K562 (cell line): Measurements from ENCODE around the gene RBMS3. TPM values are rescaled to one million over a fixed set of nuclear protein-coding genes. Genes with fewer than 3 reads are reported as not detected.

Experiments used
- ATAC-seq: fragments of 200-7000 bp; cut with Tn5 transposase; 3 replicates; pipeline ENCODE4 v1.9.1; 2020; ENCODE audit warnings: moderate library complexity
- BruUV-seq: library from RNA; stranded (reverse); fragments of 400-500 nt; replicated peaks from 2 replicates; lab custom pipeline; 2021; lab: Mats Ljungman, UMichigan
- CTCF ChIA-PET: fragments of 300-600 bp; formaldehyde crosslinking; extraction: SDS; loops from one replicate; lab custom pipeline; 2021; ENCODE audit warnings: low intra/inter-chr PET ratio; lab: Yijun Ruan, JAX
- POLR2A ChIA-PET: fragments of 300-600, 350-650 bp; sonication (Branson Sonifier 250); formaldehyde crosslinking; extraction: SDS; loops from one replicate; lab custom pipeline; 2021; ENCODE audit warnings: antibody characterized with exemption, inconsistent platforms; lab: Yijun Ruan, JAX
- DNase-seq, 4 experiments: peaks; one replicate each; pipeline versions ENCODE4 v3.0.0 to v3.0.0-alpha.2; 2011 to 2018; ENCODE audit warnings: low spot score in 3 of 4, mixed read lengths in 3 of 4; ENCODE audit errors: extremely low read depth in 1 of 4
- FAIRE-seq: peaks from 2 replicates; lab custom pipeline; 2011; peaks lifted over from hg19 to GRCh38; lab: Jason Lieb, UNC
- H2AFZ ChIP-seq: 2 replicates; pipeline ENCODE4 v1.6.0; 2011; ENCODE audit warnings: low read depth, low read length, control low read depth, inconsistent platforms
- H3K27ac ChIP-seq: fragments of 200-600 bp; 3 replicates; pipeline ENCODE4 v1.8.0; 2011; ENCODE audit warnings: low read depth, mild to moderate bottlenecking, control low read depth, inconsistent platforms, low read length, moderate library complexity, mixed read lengths; ENCODE audit errors: extremely low read depth
- H3K27me3 ChIP-seq, 2 experiments: fragments of 300-600 bp in 1 of 2; 2 replicates in 1 of 2; 3 replicates in 1 of 2; pipeline versions ENCODE4 v1.6.0 to v1.8.0; 2011; ENCODE audit warnings: inconsistent platforms in 2 of 2, low read length in 2 of 2, mild to moderate bottlenecking in 1 of 2, mixed read lengths in 1 of 2, moderate library complexity in 1 of 2; ENCODE audit not compliant: control insufficient read depth in 2 of 2, insufficient read depth in 2 of 2
- H3K36me3 ChIP-seq: fragments of 300-600 bp; 3 replicates; pipeline ENCODE4 v1.8.0; 2011; ENCODE audit warnings: mild to moderate bottlenecking, low read length, inconsistent platforms; ENCODE audit not compliant: control insufficient read depth, insufficient read depth
- H3K4me1 ChIP-seq, 2 experiments: fragments of 200-600 bp in 1 of 2; replicated peaks in 1 of 2; 2 replicates in 1 of 2; 3 replicates in 1 of 2; pipeline versions ENCODE4 v1.5.1 to v1.8.0; 2011; ENCODE audit warnings: inconsistent platforms in 2 of 2, low read length in 2 of 2, mild to moderate bottlenecking in 1 of 2, mixed read lengths in 1 of 2, moderate library complexity in 1 of 2; ENCODE audit not compliant: control insufficient read depth in 2 of 2, insufficient read depth in 2 of 2
- H3K4me2 ChIP-seq: 2 replicates; pipeline ENCODE4 v1.6.1; 2011; ENCODE audit warnings: low read length, control low read depth, inconsistent platforms, mixed read lengths; ENCODE audit not compliant: insufficient read depth
- H3K4me3 ChIP-seq: fragments of 200-600 bp; sonication (generic), shearing (Covaris generic); 2 replicates; pipeline ENCODE4 v1.5.1; 2016; ENCODE audit warnings: control low read depth, inconsistent platforms
- H3K79me2 ChIP-seq: fragments of 200-600 bp; 3 replicates; pipeline ENCODE4 v1.8.0; 2011; ENCODE audit warnings: low read length, inconsistent platforms; ENCODE audit not compliant: control insufficient read depth, insufficient read depth
- H3K9ac ChIP-seq, 2 experiments: 2 replicates each; pipeline versions ENCODE4 v1.6.0 to v1.6.1; 2011; ENCODE audit warnings: low read depth in 2 of 2, low read length in 2 of 2, control low read depth in 1 of 2, inconsistent platforms in 1 of 2, mild to moderate bottlenecking in 1 of 2, mixed read lengths in 1 of 2; ENCODE audit not compliant: insufficient read depth in 1 of 2
- H3K9me1 ChIP-seq: one replicate; pipeline ENCODE4 v1.6.0; 2011; ENCODE audit warnings: inconsistent platforms, mild to moderate bottlenecking, low read length, moderate library complexity; ENCODE audit not compliant: control insufficient read depth, insufficient read depth
- H3K9me3 ChIP-seq: replicated peaks from 2 replicates; pipeline ENCODE4 v1.5.1; 2011; ENCODE audit warnings: low read depth, low read length, inconsistent platforms; ENCODE audit not compliant: control insufficient read depth, insufficient read depth
- H4K20me1 ChIP-seq: replicated peaks from 2 replicates; pipeline ENCODE4 v1.6.1; 2011; ENCODE audit warnings: low read length, inconsistent platforms, mixed read lengths; ENCODE audit not compliant: control insufficient read depth, insufficient read depth
- FOXA1 ChIP-seq: fragments of 450-650 bp; IDR thresholded peaks from 2 replicates; pipeline ENCODE4 v1.6.1; 2016; ENCODE audit warnings: mild to moderate bottlenecking, borderline replicate concordance
- HNRNPLL ChIP-seq: fragments of 200-400 bp; formaldehyde crosslinking; IDR thresholded peaks from 2 replicates; pipeline ENCODE4 v1.6.1; 2017; ENCODE audit warnings: low read length, low read depth, mild to moderate bottlenecking; ENCODE audit not compliant: poor library complexity, severe bottlenecking
- MAFG ChIP-seq: fragments of 450-650 bp; conservative IDR thresholded peaks from 2 replicates; pipeline ENCODE4 v1.6.1; 2016; ENCODE audit warnings: missing genetic modification characterization, missing compliant biosample characterization
- PHF21A ChIP-seq: fragments of 450-650 bp; IDR thresholded peaks from 2 replicates; pipeline ENCODE4 v1.6.1; 2017; ENCODE audit warnings: low read depth, borderline replicate concordance
- PHF8 ChIP-seq: fragments of 200-600 bp; sonication (generic); IDR thresholded peaks from 2 replicates; pipeline ENCODE4 v1.6.1; 2012; ENCODE audit warnings: mixed run types, mild to moderate bottlenecking, inconsistent platforms, low read length, moderate library complexity, borderline replicate concordance
- THRAP3 ChIP-seq: fragments of 450-650 bp; IDR thresholded peaks from 2 replicates; pipeline ENCODE4 v1.6.1; 2016; ENCODE audit warnings: mild to moderate bottlenecking, inconsistent platforms, borderline replicate concordance
- ZNF217 ChIP-seq: sonication (generic); formaldehyde crosslinking; IDR thresholded peaks from 2 replicates; pipeline ENCODE4 v1.8.0; 2022; ENCODE audit warnings: mild to moderate bottlenecking, missing genetic modification reagents
- ZNF24 ChIP-seq: fragments of 450-650 bp; IDR thresholded peaks from 2 replicates; pipeline ENCODE4 v1.6.1; 2016
- ZNF263 ChIP-seq: sonication (generic); formaldehyde crosslinking; IDR thresholded peaks from 2 replicates; pipeline ENCODE4 v1.8.0; 2022; ENCODE audit warnings: mild to moderate bottlenecking, missing genetic modification reagents, borderline replicate concordance
- WGBS: fragments of 100-300 bp; shearing (Covaris generic); methylation state at CpG from one replicate; pipeline ENCODE4 v1.1.6; 2016; ENCODE audit warnings: low coverage, mixed read lengths; ENCODE audit not compliant: insufficient coverage; ENCODE audit errors: missing lambda C conversion rate; 5-methylcytosine and 5-hydroxymethylcytosine counted together
- in situ Hi-C: fragments of 300-500 bp; cut with MboI; formaldehyde crosslinking; loops from 4 replicates; pipeline ENCODE4 v1.15.0; 2018; ENCODE audit warnings: inconsistent platforms, mixed read lengths
- intact Hi-C: fragments of 100-400 bp; cut with micrococcal nuclease; formaldehyde crosslinking; loops from 2 replicates; pipeline ENCODE4 v1.14.2; 2022
- polyA plus RNA-seq, 8 experiments: library from polyadenylated mRNA; depleted of rRNA in 4 of 8; stranded (reverse) in 5 of 8; unstranded in 3 of 8; fragments of >200 nt; fragmentation: Nextera tagmentation in 2 of 8; fragmentation: Illumina TruSeq in 1 of 8; extraction: Ambion mirVana in 2 of 8; extraction: Trizol in 1 of 8; gene quantifications; 2 replicates each; pipeline versions ENCODE4 v1.2.1 to v1.2.3, GENCODE V29; 2011 to 2014; ENCODE audit warnings: inconsistent platforms in 1 of 8, missing spikeins in 1 of 8
- total RNA-seq, 7 experiments: library from RNA; depleted of rRNA in 6 of 7; stranded (reverse); fragments of >200 nt in 6 of 7; fragmentation: Illumina TruSeq in 2 of 7; extraction: Trizol in 2 of 7; gene quantifications; 2 replicates each; pipeline versions ENCODE4 v1.2.1 to v1.2.3, GENCODE V29; 2011 to 2021; ENCODE audit warnings: low replicate concordance in 1 of 7
- TF ChIP-seq, protein P1 (sequence below): fragments of 450-650 bp; formaldehyde crosslinking; IDR thresholded peaks from 2 replicates; pipeline ENCODE4 v1.4.0; 2020; ENCODE audit warnings: mild to moderate bottlenecking, mixed read lengths
- TF ChIP-seq, protein P2 (sequence below), 2 experiments: fragments of 450-650 bp in 1 of 2; sonication (generic) in 1 of 2; formaldehyde crosslinking in 1 of 2; IDR thresholded peaks in 1 of 2; conservative IDR thresholded peaks in 1 of 2; 2 replicates each; pipeline versions ENCODE4 v1.6.1 to v1.8.1; 2016 to 2023; ENCODE audit warnings: mild to moderate bottlenecking in 2 of 2, moderate library complexity in 2 of 2, inconsistent platforms in 1 of 2, missing genetic modification reagents in 1 of 2
- TF ChIP-seq, protein P3 (sequence below): sonication (generic); formaldehyde crosslinking; IDR thresholded peaks from 2 replicates; pipeline ENCODE4 v1.8.1; 2023; ENCODE audit warnings: missing genetic modification reagents, mild to moderate bottlenecking, borderline replicate concordance
- TF ChIP-seq, protein P4 (sequence below): fragments of 450-650 bp; conservative IDR thresholded peaks from 2 replicates; pipeline ENCODE4 v1.6.1; 2016; ENCODE audit warnings: missing genetic modification characterization, low read depth, mild to moderate bottlenecking, control low read depth, missing compliant biosample characterization

The RBMS3 gene
- total and polyA plus RNA-seq, 9 of the 15 experiments (the other 6 are each of a cell fraction or from before 2014, with no cell fraction given): 0.20 TPM; not detected in 8

DNA sequence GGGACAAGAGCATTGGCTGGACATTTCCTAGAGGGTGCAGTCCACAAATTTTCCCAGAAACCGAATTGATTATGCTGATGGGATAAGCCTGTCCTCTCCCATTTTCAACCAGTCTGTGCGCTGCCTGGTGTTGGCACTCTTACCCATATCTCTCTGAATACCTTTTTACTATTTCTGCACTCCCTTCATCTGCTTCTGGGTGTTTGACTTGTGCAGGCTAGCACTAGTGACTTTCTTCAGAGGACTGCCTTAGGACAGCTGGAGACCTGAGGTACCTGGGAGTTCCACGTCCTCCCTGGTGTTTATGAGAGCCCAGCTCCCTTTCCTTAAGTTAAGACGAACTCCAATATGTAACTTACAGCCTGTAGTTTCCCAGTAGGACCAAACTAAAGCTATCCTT is 50.2 kb downstream of the RBMS3 start:
- intact Hi-C loops: no loop called here
- CTCF ChIA-PET: no interaction called here
- H3K4me3 ChIP-seq: no peak overlapping the region
- TF ChIP-seq ZNF217 (CRISPR knock-in tag) (no peak), FOXA1 (no peak), PHF21A (no peak), PHF8 (no peak), HNRNPLL (no peak), THRAP3 (no peak), ZNF24 (no peak), ZNF263 (CRISPR knock-in tag) (no peak), MAFG (no peak)
- TF ChIP-seq, protein P1, sequence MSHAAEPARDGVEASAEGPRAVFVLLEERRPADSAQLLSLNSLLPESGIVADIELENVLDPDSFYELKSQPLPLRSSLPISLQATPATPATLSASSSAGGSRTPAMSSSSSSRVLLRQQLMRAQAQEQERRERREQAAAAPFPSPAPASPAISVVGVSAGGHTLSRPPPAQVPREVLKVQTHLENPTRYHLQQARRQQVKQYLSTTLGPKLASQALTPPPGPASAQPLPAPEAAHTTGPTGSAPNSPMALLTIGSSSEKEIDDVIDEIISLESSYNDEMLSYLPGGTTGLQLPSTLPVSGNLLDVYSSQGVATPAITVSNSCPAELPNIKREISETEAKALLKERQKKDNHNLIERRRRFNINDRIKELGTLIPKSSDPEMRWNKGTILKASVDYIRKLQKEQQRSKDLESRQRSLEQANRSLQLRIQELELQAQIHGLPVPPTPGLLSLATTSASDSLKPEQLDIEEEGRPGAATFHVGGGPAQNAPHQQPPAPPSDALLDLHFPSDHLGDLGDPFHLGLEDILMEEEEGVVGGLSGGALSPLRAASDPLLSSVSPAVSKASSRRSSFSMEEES: no peak
- TF ChIP-seq, protein P2, sequence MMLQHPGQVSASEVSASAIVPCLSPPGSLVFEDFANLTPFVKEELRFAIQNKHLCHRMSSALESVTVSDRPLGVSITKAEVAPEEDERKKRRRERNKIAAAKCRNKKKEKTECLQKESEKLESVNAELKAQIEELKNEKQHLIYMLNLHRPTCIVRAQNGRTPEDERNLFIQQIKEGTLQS (IDR thresholded peaks at IDR 0.05): no peak
- TF ChIP-seq, protein P2 (CRISPR knock-in tag; conservative IDR thresholded peaks at IDR 0.05): no peak
- TF ChIP-seq, protein P3, sequence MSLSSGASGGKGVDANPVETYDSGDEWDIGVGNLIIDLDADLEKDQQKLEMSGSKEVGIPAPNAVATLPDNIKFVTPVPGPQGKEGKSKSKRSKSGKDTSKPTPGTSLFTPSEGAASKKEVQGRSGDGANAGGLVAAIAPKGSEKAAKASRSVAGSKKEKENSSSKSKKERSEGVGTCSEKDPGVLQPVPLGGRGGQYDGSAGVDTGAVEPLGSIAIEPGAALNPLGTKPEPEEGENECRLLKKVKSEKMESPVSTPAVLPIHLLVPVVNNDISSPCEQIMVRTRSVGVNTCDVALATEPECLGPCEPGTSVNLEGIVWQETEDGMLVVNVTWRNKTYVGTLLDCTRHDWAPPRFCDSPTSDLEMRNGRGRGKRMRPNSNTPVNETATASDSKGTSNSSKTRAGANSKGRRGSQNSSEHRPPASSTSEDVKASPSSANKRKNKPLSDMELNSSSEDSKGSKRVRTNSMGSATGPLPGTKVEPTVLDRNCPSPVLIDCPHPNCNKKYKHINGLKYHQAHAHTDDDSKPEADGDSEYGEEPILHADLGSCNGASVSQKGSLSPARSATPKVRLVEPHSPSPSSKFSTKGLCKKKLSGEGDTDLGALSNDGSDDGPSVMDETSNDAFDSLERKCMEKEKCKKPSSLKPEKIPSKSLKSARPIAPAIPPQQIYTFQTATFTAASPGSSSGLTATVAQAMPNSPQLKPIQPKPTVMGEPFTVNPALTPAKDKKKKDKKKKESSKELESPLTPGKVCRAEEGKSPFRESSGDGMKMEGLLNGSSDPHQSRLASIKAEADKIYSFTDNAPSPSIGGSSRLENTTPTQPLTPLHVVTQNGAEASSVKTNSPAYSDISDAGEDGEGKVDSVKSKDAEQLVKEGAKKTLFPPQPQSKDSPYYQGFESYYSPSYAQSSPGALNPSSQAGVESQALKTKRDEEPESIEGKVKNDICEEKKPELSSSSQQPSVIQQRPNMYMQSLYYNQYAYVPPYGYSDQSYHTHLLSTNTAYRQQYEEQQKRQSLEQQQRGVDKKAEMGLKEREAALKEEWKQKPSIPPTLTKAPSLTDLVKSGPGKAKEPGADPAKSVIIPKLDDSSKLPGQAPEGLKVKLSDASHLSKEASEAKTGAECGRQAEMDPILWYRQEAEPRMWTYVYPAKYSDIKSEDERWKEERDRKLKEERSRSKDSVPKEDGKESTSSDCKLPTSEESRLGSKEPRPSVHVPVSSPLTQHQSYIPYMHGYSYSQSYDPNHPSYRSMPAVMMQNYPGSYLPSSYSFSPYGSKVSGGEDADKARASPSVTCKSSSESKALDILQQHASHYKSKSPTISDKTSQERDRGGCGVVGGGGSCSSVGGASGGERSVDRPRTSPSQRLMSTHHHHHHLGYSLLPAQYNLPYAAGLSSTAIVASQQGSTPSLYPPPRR (CRISPR knock-in tag): no peak
- TF ChIP-seq, protein P4, sequence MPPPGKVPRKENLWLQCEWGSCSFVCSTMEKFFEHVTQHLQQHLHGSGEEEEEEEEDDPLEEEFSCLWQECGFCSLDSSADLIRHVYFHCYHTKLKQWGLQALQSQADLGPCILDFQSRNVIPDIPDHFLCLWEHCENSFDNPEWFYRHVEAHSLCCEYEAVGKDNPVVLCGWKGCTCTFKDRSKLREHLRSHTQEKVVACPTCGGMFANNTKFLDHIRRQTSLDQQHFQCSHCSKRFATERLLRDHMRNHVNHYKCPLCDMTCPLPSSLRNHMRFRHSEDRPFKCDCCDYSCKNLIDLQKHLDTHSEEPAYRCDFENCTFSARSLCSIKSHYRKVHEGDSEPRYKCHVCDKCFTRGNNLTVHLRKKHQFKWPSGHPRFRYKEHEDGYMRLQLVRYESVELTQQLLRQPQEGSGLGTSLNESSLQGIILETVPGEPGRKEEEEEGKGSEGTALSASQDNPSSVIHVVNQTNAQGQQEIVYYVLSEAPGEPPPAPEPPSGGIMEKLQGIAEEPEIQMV (tag): no peak

More for the DNA sequence above, 50.2 kb downstream of the RBMS3 start:
- no peaks in the 10 kb centered on the region for H3K27me3 ChIP-seq
- DNase-seq (no peak), FAIRE-seq (no peak), ATAC-seq (no peak)
- no TSS peak for BruUV-seq
- POLR2A ChIA-PET: no interaction called here
- H4K20me1 ChIP-seq: no peaks in the 10 kb centered on the region
- H3K9ac ChIP-seq: no peak overlapping the region
- H3K4me2 ChIP-seq: no peak overlapping the region
- no peaks in the 10 kb centered on the region for H3K36me3 ChIP-seq
- H3K9me3 ChIP-seq: no peaks in the 10 kb centered on the region
- H3K27ac ChIP-seq: no peak overlapping the region
- no peak overlapping the region for H2AFZ ChIP-seq
- no peaks in the 10 kb centered on the region for H3K79me2 ChIP-seq
- no peaks in the 10 kb centered on the region for H3K9me1 ChIP-seq
- WGBS: 0% methylated on average over 4 of the region's 4 CpGs
- no peaks in the 10 kb centered on the region for H3K4me1 ChIP-seq
- in situ Hi-C loops: no loop called here
